ENCODE results near the gene HPDL. TPM values are rescaled to one million over a fixed set of nuclear protein-coding genes. Genes with fewer than 3 reads are reported as not detected.
A peak's percentile ranks its signal among the peaks of the same experiment; 100 is the strongest.

HPDL gene
- total RNA-seq, 1 experiment from 2014 or later: 0.18 TPM

DNA sequence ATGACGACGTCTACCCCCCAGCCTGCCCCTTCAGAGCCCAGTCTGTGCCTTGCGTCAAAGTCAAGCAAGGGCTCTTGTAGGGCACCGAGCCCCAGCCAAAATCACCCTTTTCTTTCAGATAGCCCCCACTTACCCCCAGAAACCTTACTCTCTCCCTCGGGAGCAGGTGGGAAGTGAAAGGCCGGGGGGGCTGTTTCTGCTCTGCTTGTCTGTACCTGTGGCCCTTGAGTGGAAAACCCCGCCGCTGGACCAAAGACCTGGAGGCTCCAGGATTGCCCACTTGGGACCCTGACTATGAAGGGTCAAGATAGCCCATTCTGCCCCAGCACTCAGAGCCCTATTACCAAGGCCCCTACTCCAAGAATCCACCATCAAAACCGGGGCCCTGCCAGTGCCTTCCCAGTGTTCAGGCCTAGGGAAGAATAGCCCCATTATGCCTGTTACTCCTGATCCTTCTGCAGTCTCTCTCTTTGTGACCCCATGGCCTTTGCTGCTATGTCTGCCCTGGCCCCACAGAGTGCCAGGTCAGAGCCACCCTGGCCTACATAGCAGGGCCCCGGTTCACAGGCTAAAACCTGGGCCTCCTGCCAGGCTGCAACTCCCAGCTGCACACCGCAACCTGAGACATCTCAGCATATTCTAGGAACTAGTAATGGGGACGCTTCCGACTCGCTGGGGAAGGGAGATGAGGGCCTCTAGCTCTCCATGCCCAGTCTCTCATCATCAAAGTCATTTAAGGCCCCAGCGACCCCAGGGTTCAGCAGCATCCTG, 22.2 kb upstream of the HPDL start:
- Histone ChIP-seq H3K27ac (peak overlapping the region; percentile 65), H3K9me3 (replicated peaks) (no peaks in the 10 kb centered on the region), H3K4me3 (peak overlapping the region; percentile 75), H3K36me3 (no peaks in the 10 kb centered on the region), H3K4me1 (replicated peaks) (peaks cover 8% of the 10 kb centered on the region), H3K27me3 (replicated peaks) (no peaks in the 10 kb centered on the region)
- peak in 1 of 2 experiments; percentile 31 for DNase-seq (ENCODE audit: low read depth in 1 of 2, low spot score in 2 of 2)

DNA sequence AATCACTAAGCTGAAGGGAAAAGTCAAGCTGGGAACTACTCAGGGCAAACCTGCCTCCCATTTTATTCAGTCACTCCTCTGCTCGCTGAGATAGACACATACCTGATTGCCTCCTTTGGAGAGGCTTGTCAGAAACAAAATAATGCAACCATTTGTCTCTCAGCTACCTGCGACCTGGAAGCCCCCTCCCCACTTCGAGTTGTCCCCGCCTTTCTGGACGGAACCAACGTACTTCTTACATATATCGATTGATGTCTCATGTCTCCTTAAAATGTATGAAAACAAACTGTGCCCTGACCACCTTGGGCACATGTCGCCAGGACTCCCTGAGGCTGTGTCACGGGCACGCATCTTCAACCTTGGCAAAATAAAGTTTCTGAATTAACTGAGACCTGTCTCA, 21.5 kb upstream of the HPDL start:
- Histone ChIP-seq H3K4me1 (replicated peaks) (peaks cover 8% of the 10 kb centered on the region), H3K9me3 (replicated peaks) (no peaks in the 10 kb centered on the region), H3K4me3 (no peak overlapping the region), H3K27ac (no peak overlapping the region), H3K36me3 (no peaks in the 10 kb centered on the region), H3K27me3 (replicated peaks) (no peaks in the 10 kb centered on the region)
- DNase-seq (ENCODE audit: low read depth in 1 of 2, low spot score in 2 of 2): peak in 1 of 2 experiments; percentile 15

DNA sequence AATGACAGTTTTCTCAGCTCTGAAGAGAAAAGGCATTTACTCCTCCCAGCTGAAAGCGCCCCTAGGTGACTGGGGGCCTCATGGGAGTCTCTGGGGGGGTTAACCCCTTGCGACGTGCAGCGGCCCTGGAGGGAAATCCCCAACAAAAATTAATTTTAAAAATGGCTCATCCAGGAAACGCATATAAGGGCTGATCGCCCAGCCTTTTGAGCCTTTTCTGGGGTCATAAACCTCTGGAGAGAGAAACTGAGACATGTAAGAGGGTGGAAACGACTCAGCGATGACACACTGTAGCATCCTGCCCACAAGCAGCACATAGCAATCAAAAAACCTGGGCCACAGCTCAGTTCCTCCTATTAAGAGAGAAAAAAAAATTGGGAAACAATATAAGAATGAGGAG, 20.4 kb upstream of the HPDL start:
- H3K4me1 ChIP-seq (replicated peaks): peaks cover 8% of the 10 kb centered on the region
- H3K27me3 ChIP-seq (replicated peaks): no peaks in the 10 kb centered on the region
- peak in 1 of 2 experiments; percentile 8 for DNase-seq (ENCODE audit: low read depth in 1 of 2, low spot score in 2 of 2)
- no peak overlapping the region for H3K4me3 ChIP-seq
- no peaks in the 10 kb centered on the region for H3K9me3 ChIP-seq (replicated peaks)
- no peak overlapping the region for H3K27ac ChIP-seq
- no peaks in the 10 kb centered on the region for H3K36me3 ChIP-seq

DNA sequence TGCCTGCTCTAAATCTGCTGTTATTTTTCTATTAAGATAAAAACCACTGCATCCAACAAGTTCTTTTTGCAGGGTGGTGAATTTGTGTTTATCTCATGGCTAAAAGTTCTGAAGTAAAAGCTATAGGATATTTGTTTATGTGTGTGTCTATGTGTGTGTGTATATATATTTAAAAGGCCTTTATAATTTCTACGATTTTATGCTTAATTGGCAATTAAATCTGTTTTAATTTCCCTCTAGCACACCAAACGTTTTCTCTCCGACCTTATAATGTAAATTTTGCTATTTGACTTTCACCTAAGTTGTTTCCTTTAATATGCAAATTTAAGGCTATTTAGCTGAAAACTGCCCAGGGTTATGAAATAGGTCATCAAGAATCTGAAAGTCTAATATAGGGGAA, 19.8 kb upstream of the HPDL start:
- Histone ChIP-seq H3K4me3 (no peak overlapping the region), H3K27ac (no peak overlapping the region), H3K4me1 (replicated peaks) (peaks cover 8% of the 10 kb centered on the region), H3K36me3 (no peaks in the 10 kb centered on the region), H3K9me3 (replicated peaks) (no peaks in the 10 kb centered on the region), H3K27me3 (replicated peaks) (no peaks in the 10 kb centered on the region)
- no peak for DNase-seq (ENCODE audit: low read depth in 1 of 2, low spot score in 2 of 2)

DNA sequence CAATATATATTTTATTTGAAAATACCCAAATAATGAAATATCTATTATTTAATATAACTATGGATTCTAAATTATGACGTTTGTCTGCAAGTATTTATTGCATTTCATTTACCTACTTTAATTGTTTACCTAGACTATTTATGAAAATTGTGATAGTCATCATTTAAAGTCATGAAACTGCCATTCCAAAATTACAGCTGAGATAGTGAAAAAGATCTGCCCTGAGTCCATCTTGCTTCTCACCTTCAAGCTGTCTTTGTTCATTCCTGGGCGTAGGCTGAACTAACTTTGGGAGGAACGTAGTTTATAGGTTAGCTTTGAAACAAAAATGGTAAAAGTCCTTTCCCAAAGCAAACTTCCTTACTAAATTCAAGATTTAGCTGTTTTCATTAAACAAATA, 12.4 kb upstream of the HPDL start:
- DNase-seq (ENCODE audit: low read depth in 1 of 2, low spot score in 2 of 2): no peak
- H3K9me3 ChIP-seq (replicated peaks): no peaks in the 10 kb centered on the region
- H3K36me3 ChIP-seq: no peaks in the 10 kb centered on the region
- no peaks in the 10 kb centered on the region for H3K27me3 ChIP-seq (replicated peaks)
- H3K4me3 ChIP-seq: no peak overlapping the region
- H3K4me1 ChIP-seq (replicated peaks): no peaks in the 10 kb centered on the region
- H3K27ac ChIP-seq: no peak overlapping the region

DNA sequence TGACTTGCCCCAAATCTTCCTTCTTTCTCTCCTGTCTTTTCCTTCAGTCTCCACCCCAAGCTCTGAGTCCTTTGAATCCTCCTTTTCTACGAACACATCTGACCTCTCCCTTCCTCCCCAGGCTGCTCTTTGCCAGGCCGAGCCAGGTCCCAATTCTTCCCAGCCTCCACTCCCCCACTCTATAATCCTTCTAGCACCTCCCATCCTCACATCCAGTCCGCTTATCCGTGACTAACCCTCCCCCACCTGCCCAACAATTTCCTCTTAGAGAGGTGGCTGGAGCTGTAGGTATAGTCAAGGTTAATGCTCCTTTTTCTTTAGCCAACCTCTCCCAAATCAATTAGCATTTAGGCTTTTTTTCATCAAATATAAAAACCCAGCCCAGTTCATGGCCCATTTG, 9.5 kb upstream of the HPDL start:
- no peaks in the 10 kb centered on the region for H3K4me1 ChIP-seq (replicated peaks)
- H3K27me3 ChIP-seq (replicated peaks): 0 out of 2 replicates have a peak, but pooled peaks cover 4% of the 10 kb centered on the region
- H3K27ac ChIP-seq: no peak overlapping the region
- no peak overlapping the region for H3K4me3 ChIP-seq
- H3K36me3 ChIP-seq: no peaks in the 10 kb centered on the region
- H3K9me3 ChIP-seq (replicated peaks): no peaks in the 10 kb centered on the region
- no peak for DNase-seq (ENCODE audit: low read depth in 1 of 2, low spot score in 2 of 2)

DNA sequence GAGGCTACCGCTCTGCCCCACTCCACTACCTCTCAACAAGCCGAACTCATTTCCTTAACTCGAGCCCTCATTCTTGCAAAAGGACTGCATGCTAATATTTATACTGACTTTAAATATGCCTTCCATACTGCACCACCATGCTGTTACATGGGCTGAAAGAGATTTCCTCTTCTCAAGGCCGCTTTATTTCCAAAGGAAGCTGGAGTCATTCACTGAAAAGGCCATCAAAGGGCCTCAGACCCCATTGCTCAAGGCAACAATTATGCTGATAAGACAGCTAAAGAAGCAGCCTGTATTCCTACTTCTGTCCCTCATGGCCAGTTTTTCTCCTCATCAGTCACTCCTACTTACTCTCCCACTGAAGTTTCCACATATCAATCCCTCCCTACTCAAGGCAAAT, 6.9 kb upstream of the HPDL start:
- Histone ChIP-seq H3K4me1 (replicated peaks) (no peaks in the 10 kb centered on the region), H3K4me3 (no peak overlapping the region), H3K9me3 (replicated peaks) (no peaks in the 10 kb centered on the region), H3K36me3 (no peaks in the 10 kb centered on the region), H3K27ac (no peak overlapping the region), H3K27me3 (replicated peaks) (0 out of 2 replicates have a peak, but pooled peaks cover 4% of the 10 kb centered on the region)
- DNase-seq (ENCODE audit: low read depth in 1 of 2, low spot score in 2 of 2): no peak

DNA sequence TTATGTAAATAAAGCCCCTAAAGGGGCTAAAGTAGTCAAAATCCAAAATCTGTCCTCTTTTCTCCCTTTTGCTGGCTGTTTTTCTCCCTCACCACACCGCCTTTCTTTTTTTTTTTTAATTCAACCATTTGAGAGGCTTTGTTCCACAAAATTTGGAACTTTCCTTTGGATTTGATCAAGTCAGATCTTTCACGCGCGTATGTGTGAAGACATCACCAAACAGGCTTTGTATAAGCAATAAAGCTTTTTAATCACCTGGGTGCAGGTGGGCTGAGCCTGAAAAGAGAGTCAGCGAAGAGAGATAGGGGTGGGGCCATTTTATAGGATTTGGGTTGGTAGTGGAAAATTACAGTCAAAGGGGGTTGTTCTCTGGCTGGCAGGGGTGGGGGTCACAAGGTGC, 5.3 kb upstream of the HPDL start:
- Histone ChIP-seq H3K27me3 (replicated peaks) (0 out of 2 replicates have a peak, but pooled peaks cover 4% of the 10 kb centered on the region), H3K9me3 (replicated peaks) (no peaks in the 10 kb centered on the region), H3K36me3 (no peaks in the 10 kb centered on the region), H3K27ac (no peak overlapping the region), H3K4me1 (replicated peaks) (peaks cover under 1% of the 10 kb centered on the region), H3K4me3 (no peak overlapping the region)
- DNase-seq (ENCODE audit: low read depth in 1 of 2, low spot score in 2 of 2): no peak

DNA sequence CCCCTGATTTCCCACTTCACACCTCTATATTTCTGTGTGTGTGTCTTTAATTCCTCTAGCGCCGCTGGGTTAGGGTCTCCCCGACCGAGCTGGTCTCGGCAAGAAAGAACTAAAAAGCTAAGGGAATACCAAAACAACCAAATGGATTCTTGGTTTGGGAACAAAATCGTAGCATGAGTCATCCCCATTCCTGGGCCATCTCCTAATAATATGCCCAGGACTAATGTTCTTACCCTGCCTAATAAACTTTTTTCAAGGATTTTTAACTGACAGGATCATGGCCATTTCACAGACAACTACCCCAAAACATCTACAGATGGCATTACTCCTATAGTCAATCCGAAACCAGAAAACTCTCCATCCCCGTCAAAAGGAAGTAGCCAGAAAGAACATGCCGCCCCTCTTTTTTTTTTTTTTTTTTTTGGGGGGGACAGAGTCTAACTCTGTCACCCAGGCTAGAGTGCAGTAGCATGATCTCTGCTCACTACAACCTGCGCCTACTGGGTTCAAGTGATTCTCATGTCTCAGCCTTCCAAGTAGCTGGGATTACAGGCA, 4.1 kb upstream of the HPDL start:
- peaks cover 9% of the 10 kb centered on the region for H3K4me1 ChIP-seq (replicated peaks)
- no peak overlapping the region for H3K27ac ChIP-seq
- 0 out of 2 replicates have a peak, but pooled peaks cover 4% of the 10 kb centered on the region for H3K27me3 ChIP-seq (replicated peaks)
- H3K4me3 ChIP-seq: no peak overlapping the region
- H3K36me3 ChIP-seq: peaks cover 6% of the 10 kb centered on the region; the same call in 1 of the 2 replicates
- no peak for DNase-seq (ENCODE audit: low read depth in 1 of 2, low spot score in 2 of 2)
- no peaks in the 10 kb centered on the region for H3K9me3 ChIP-seq (replicated peaks)

DNA sequence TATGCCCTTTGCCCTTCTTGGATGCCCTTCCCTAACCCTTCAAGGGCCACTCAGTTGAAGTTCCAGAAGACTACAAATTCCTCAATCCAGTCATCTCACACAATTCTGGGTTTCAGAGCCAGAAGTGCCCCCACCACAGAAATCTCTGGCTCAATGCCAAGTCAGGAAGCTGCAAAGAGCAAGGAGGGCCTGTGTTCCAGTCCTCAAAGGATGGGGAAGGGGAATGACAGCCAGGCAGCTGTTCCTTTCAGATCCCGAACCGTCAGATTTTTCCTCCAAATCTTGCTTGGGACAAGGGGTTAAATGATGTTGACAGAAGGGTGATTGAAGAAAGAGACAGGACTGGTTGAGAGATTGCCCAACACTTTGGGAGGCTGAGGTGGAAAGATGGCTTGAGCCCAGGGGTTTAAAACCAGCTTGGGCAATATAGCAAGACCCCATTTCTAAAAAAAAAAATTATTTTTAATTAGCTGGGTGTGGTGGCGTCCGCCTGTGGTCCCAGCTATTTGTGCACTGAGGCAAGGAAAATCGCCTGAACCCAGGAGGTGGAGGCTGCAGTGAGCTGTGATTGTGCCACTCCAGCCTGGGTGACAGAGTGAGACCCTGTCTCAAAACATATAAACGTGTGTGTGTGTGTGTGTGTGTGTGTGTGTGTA, 716 bp upstream of the HPDL start:
- Histone ChIP-seq H3K27ac (no peak overlapping the region), H3K9me3 (replicated peaks) (no peaks in the 10 kb centered on the region), H3K27me3 (replicated peaks) (0 out of 2 replicates have a peak, but pooled peaks cover 2% of the 10 kb centered on the region), H3K4me3 (no peak overlapping the region), H3K36me3 (peaks cover 9% of the 10 kb centered on the region), H3K4me1 (replicated peaks) (peaks cover 9% of the 10 kb centered on the region)
- peak in 1 of 2 experiments; percentile 11 for DNase-seq (ENCODE audit: low read depth in 1 of 2, low spot score in 2 of 2)

DNA sequence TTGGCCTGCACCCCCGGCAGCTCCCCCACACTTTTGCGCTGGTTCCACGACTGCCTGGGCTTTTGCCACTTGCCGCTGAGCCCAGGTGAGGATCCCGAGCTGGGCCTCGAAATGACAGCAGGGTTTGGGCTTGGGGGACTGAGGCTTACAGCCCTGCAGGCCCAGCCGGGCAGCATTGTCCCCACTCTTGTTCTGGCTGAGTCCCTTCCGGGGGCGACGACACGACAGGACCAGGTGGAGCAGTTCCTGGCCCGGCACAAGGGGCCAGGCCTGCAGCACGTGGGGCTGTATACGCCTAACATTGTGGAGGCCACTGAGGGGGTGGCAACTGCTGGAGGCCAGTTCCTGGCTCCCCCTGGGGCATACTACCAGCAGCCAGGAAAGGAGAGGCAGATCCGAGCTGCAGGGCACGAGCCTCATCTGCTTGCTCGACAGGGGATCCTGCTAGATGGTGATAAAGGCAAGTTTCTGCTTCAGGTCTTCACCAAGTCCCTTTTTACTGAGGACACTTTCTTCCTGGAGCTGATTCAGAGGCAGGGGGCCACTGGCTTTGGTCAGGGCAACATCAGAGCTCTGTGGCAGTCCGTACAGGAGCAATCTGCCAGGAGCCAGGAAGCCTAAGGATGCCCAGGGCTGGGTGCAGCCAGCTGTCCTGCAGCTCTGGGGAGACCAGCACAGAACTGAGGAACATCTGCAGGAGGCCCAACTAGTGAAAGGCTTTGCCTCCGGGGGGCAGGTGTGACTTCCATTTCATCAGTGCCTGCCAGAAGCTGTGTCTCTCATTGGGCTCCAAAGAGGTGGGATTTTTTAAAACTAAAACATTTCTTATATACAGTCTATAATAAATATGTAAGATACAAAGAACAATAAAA, 1.2 kb downstream of the HPDL start:
- Histone ChIP-seq H3K36me3 (peaks cover 25% of the 10 kb centered on the region), H3K4me1 (replicated peaks) (peaks cover 9% of the 10 kb centered on the region), H3K27ac (no peak overlapping the region), H3K9me3 (replicated peaks) (no peaks in the 10 kb centered on the region), H3K4me3 (no peak overlapping the region), H3K27me3 (replicated peaks) (no peaks in the 10 kb centered on the region)
- DNase-seq (ENCODE audit: low read depth in 1 of 2, low spot score in 2 of 2): no peak

DNA sequence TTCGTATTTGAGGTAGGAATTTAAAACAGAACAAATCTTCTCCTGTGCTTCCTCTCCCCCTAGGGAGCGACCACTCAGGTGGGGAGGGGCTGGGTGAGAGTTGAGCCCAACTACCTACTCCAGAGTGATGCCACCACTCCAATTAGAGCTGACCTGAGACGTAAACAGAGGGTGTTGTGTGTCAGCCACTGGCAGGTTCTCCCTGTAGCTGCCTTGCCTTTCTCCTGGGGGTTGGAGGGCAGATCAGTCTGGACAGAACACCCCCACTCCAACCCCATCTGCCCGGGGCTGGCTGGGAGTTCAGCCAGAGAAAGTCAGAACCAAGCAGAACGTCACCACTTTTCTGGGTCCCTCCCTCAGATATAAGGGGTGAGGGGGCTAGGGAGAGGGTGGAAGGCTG, 2.0 kb downstream of the HPDL start:
- H3K4me1 ChIP-seq (replicated peaks): peaks cover 9% of the 10 kb centered on the region
- H3K9me3 ChIP-seq (replicated peaks): no peaks in the 10 kb centered on the region
- DNase-seq (ENCODE audit: low read depth in 1 of 2, low spot score in 2 of 2): no peak
- H3K27ac ChIP-seq: no peak overlapping the region
- H3K36me3 ChIP-seq: peaks cover 33% of the 10 kb centered on the region
- no peaks in the 10 kb centered on the region for H3K27me3 ChIP-seq (replicated peaks)
- no peak overlapping the region for H3K4me3 ChIP-seq

DNA sequence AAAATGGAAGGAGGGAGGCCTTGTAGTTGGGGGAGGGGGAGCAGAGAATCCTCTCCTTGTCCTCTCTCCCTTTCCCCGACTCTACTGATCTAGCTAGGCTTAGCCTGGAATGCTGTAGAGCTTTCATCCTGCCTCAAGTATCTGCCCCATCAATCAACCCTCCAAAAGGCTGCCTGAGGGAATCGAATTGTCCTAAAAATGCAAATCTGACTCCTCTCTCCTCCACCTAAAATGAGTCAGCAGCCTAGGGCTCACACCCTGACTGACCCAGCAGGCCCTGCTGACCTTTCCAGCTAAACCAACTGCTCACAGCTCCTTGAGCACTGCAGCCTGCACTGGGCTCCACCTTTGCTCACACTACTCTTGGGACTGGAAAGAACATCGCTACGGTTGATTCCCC, 2.8 kb downstream of the HPDL start:
- no peak overlapping the region for H3K27ac ChIP-seq
- H3K36me3 ChIP-seq: peaks cover 37% of the 10 kb centered on the region
- no peaks in the 10 kb centered on the region for H3K27me3 ChIP-seq (replicated peaks)
- H3K9me3 ChIP-seq (replicated peaks): no peaks in the 10 kb centered on the region
- no peak for DNase-seq (ENCODE audit: low read depth in 1 of 2, low spot score in 2 of 2)
- H3K4me1 ChIP-seq (replicated peaks): peaks cover 9% of the 10 kb centered on the region
- H3K4me3 ChIP-seq: no peak overlapping the region
